HS-27A (cell line): ENCODE results near the gene LOC128125822.
"Not testable (repeated sequence)": the region's sequence is repeated elsewhere in the genome, so short reads cannot be mapped to it uniquely, and the experiment has no call there.

ENCODE experiments used
- DNase-seq: peaks from one replicate; pipeline ENCODE4 v3.0.0-alpha.2; 2012; ENCODE audit warnings: low read depth, missing footprints

Gene LOC128125822

DNA sequence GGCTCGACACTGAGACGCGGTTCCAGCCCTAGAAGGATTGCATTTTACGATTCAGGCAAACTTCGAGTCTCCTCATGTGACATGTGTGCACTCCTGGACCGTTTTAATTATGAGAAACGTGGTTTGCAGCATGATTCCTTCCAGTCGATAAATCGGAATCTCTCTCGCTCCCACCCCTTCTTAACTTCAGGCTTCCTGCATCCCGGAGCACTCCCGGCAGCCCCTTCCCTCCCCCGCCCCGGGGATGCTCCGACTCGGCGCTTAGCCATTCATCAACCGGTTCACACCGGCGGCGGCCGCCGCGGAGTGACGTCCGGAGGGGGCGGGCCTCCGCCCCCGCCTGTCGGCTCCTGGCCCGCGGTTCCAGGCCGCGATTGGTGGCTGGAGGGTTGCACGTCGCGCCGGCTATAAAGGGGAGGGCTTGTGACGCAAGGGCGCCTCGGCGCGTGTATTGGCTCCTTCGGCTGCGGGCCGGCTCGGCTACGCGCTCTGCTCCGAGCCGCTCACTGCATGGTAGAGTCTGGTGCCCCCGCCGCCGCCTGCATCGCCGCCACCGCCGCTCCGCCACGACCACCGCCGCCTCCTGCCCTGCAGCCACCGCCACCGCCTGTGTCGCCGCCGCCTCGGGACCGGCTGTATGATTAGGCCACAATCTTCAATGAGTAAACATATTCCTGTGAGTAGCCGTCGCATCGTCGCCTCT is at the start of gene LOC128125822, which contains the start of gene PTP4A1:
Gene LOC128125822 (plus strand): TSS at position 437 of the 703 bp plus-strand sequence.
Gene PTP4A1 (plus strand): TSS at position 437 of the 703 bp plus-strand sequence. CDS start 4,401 bp downstream, outside the sequence.
- DNase-seq = peak; percentile 66

DNA sequence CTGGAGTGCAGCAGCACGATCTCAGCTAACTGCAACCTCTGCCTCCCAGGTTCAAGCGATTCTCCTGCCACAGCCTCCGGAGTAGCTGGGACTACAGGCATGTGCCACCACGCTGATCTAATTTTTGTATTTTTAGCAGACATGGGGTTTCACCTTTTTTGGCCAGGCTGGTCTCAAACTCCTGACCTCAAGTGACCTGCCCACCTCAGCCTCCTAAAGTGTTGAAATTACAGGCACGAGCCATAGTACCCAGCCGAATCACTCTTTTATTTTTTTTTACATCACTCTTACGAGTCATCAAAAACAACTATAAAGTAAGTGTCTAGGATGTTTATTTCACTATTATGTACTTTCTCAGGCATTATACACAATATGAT is 49.4 kb upstream of the LOC128125822 start:
- not testable (repeated sequence) for DNase-seq

DNA sequence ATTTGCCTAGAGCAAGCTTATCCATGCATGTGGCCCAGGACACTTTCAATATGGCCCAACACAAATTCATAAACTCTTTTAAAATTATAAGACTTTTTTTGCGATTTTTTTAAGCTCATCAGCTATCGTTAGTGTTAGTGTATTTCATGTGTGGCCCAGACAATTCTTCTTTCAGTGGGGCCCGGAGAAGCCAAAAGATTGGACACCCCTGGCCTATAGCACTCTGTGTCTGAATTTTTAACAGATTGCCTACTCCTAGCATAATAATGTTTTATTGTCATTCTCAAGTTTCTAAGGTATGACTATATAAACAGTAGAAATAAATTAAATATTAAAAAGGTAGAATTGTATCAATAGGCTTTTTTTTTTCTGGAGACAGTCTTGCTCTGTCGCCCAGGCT is 48.6 kb upstream of the LOC128125822 start:
- DNase-seq = no peak

DNA sequence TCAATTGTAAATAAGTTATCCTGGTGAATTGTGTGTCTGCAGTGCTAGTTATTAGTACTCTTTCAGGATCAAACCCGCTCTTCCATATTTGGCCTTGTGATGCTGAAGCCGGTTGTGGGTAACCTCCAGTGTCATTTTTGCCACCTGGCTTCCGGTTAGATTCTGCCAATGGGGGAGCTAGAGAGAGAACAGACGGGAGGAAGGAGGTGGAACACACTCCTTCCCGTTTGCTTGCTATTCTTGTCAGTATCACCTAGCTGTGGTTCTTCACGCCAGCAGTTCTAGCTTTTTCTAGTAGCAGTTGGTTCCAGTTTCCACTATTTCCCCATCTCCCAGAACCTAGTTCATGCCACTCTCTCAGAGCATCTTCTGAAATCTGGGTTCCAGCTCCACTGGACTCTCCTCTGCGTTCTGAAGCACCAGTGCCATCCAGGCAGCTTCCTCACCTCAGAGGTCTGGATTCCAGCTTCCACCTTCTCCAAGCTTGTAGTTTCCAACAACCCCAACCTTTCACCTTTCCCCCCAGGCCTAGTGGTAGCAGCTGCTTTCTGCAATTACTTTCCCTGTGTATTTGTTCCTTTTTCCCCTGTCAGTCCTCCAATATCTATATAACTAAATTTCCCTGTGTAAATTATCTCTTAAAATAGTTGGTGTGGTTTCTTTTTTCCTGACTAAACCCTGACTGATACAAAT is 46.9 kb upstream of the LOC128125822 start:
- no peak for DNase-seq

DNA sequence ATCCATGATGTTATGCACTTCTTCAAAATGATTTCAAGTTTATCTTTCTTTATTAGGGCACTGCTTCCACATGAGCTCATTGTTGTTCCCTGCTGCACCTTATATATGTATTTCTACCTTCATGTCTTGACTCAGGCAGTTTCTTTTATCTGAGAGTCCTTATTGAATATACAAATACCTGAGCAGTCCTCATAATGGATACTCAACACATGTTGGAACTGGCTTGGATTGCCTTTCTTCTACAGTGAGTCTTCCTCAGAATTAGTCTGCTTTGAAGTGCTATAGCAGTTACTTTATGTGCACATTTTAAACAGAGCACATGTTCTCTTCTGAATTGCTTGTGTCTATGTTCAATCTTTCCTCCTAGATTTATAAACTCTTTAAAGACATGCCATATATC is 45.3 kb upstream of the LOC128125822 start:
- no peak for DNase-seq

DNA sequence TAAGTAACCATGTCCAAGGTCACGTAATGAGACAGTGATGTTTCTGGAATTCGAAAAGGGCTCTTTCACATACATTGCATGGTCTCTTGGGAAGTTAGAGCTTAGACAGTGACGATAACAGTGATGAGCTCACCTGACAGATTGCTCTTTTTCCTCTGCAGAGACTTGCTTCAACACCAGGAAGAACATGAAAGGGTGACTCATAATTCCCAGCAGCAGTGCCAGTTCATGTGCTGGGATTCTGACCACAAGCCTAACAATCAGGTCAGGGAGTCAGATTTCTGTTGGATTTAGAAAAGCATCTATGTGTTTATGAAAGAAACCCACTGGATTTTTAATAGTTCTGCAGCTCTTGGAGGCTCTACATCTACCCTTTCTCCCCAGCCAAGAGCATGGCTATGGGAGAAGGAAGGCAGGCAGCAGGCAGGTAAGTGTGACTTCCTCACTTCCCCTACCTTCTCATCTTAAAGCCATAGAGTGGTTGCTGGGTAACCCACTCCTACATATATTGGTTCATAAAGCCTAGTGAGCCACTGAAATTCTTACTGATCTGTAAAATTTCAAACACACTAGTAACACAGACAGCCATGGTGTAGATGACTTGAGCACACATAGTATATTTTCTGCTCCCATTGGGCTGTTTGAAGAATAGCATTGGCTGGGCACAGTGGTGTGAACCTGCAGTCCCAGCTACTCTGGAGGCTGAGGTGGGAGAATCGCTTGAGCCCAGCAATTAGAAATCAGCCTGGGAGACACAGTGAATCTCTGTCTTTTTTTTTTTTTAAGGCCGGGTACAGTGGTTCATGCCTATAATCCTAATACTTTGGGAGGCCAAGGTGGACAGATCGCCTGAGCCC is 44.4 kb upstream of the LOC128125822 start:
- DNase-seq = peak; percentile 31

DNA sequence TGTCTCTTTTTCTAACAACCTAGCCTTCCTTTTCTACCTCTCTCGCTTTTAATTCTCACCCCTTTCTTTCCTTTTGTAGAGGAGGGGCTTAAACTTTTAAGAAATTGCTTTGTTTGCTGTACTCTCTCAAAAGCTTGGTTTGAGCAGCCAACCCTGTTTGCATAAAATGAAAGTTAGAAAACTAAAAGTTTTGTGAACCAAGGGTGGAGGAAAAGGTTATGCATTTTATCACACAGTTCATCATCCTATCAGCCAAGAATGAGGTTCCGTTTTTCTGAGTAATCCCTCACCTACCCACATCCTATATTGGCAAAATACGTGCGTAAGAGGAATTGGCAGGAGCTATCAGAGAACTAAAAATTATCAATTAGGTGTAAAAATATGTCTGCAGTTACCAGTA is 42.8 kb upstream of the LOC128125822 start:
- DNase-seq = no peak

DNA sequence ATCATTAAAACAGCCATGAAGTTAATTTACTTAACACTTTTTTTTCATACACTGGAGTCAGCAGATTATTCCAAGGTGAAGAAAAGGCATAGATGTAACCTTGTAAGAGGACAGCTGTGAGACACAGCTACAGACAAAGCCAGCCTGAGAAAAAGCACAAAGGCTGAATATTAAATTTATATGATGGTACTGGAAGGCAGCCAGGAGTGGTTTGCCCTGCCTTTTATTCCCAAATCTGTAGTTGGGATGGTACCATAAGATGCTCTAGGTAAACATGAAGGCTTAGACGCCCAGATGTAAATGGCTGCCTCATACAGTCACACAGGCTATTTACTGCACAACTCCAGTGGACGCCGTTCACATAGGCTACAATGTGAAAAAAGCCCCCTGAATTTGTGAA is 42.1 kb upstream of the LOC128125822 start:
- no peak for DNase-seq

DNA sequence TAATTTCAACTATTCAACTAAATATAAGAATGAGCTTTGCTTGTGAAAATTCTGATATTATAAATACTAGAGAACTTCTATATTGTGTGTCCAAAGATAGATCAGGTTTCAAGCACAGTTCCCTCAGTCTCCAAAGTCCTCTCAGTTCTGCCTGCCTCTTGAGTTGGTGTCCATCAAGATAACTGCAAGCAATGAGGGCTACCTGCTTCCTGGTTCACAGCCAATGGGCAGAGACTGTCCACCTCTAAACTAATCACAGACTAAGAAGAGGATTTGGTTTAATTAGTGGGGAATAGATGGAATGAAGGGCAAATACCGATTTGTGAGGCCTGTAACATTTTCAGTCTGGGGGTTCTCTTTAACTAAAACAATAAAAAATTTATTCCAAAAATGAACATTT is 41.3 kb upstream of the LOC128125822 start:
- DNase-seq = no peak

DNA sequence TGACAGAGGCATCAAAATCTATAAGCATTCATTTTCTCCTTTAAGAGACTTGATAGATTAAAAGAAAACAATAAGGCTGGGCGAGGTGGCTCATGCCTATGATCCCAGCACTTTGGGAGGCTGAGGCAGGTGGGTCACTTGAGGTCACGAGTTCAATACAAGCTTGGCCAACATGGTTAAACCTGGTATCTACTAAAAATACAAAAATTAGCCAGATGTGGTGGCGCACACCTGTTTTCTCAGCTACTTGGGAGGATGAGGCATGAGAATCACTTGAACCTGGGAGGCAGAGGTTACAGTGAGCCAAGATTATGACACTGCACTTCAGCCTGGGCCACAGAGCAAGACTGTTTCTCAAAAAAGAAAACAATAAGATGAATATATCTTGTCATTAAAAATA is 39.3 kb upstream of the LOC128125822 start:
- DNase-seq = no peak

DNA sequence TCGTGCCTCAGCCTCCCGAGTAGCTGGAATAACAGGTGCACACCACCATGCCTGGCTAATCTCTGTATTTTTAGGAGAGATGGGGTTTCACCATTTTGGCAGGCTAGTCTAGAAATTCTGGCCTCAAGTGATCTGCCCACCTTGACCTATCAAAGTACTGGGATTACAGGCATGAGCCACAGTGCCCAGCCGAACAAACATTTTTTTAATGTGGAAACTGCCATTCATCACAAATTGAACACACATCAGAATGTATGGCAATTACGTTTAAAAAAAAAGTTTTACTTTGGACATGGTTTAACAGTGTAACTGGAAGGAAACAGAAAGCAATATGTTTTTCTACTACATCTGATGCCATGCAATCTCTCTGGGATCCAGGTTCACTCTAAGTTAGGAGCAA is 38.3 kb upstream of the LOC128125822 start:
- no peak for DNase-seq

DNA sequence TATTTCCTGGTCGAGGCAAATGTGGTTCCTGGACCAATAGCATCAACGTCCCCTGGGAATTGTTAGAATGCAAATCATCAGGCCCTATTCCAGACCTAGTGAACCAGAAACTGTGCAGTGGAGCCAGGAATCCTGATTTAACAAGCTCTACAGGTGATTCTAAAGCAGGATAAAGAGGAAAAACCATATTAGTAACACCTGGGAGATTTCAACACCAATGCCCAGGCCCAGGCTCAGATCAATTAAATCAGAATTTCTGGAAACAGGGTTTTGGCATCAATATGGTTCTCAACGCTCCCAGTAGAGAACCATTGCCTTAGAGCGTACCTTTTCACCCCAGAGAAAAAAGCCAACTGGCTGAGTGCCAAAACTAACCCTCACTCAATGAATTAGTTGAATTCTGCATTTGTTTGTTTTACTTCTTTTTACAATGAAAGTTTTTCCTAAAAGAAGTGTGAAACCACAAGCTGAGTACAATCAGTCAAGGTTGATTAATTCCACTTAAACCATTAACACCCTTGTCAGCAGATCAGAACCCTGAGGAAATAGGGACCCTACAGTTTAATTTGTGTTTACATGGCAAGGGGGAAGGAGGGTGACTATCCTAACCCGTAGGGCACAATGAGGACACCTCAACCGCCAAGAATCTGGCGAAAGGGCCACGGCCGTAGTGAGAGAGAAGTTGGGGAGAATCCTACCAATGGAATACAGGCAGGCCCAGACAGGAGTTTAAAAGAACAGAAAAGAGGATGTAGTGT is 34.9 kb upstream of the LOC128125822 start:
- no peak for DNase-seq

DNA sequence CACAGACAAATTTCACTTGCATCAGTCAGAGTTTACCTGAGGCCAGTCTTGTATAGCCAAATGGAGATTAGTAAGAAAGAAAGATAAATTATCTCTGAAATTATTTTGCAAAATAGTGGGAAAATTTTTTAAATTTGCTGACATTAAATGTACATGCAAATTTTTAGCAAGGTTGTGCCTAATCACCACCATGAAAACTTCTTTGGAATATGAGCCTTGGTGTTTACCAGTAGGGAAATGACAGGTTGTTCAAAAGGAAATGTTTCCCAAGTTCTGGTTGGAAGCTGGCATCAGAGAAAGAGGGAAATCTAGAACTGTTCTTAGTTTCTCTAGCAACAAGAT is 34.4 kb upstream of the LOC128125822 start:
- DNase-seq = no peak

DNA sequence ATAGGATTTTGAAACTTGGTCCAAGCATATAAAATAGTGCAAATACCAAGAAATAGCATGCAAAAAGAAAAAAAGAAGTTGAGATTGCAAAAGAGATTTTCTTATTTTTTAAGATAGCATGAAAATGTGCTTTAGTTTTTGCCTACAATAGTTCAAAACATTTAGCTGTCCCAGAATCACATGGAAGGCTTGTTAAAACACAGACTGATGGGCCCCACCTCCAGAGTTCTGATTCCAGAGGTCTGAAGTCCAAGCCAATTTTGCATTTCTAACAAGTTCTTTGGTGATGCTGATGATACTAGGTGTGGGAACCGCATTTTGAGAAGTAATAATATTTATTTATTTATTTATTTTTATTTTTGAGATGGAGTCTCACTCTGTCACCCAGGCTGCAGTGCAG is 33.7 kb upstream of the LOC128125822 start:
- no peak for DNase-seq

DNA sequence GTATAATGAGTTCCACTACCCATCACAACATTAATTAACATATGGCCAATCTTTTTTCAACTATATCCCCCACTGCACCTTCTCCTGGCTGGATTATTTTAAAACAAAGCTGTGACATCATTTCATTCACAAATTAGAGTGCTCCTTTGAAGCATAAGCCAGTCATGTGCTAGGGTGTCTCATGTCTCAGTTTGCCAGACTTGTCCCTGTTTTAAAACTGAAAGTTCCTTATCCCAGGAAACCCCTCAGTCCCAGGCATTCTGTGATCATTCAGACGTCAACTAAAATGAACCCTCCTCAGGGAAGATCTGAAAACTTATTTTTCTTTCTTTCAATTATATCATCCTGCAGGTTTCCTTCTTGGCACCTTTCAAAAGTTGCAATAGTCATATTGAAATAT is 29.3 kb upstream of the LOC128125822 start:
- no peak for DNase-seq

DNA sequence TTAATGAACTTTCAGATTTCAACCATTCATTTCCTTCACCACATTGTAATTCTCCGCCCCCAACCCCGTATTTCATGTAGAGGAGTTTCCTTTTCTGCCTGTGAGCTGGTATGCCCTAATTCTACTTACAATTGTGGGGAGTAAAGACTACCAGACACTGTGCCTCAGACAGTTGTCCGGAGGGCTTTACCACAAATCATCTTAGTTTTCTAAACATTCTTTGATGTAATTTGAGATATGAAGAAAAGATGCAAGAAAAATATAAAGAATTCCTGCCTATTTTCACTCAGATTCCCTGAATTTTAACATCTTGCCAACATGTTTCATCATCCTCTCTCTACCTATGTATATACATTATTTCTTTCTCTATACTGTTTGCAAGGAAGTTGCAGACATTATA is 28.3 kb upstream of the LOC128125822 start:
- no peak for DNase-seq

DNA sequence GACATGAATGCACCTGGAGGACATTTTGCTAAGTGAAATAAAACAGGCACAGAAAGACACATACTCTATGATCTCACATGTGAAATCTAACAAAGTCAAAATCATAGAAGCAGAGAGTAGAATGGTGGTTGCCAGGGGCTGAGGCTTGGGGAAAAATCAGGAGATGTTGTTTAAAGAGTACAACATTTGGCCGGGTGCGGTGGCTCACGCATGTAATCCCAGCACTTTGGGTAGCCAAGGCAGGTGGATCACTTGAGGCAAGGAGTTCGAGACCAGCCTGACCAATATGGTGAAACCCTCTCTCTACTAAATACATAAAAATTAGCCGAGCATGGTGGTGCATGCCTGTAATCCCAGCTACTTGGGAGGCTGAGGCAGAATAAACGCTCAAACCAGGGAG is 26.0 kb upstream of the LOC128125822 start:
- no peak for DNase-seq

DNA sequence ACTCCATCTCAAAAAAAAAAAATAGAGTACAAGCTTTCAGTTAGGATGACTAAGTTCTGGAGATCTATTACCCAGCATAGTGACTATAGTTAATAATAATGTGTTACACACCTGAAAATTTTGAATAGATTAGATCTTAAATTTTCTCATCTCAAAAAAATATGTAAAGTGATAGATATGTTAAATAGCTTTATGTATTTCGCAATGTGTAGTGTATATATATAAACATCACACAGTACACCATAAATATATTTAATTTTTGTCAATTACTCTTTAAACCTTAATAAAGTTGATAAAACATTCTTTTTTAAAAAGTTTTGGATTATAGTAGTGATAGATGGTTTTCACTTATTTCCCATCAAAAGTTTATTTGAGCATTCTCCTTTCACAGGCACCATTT is 25.6 kb upstream of the LOC128125822 start:
- DNase-seq = no peak

DNA sequence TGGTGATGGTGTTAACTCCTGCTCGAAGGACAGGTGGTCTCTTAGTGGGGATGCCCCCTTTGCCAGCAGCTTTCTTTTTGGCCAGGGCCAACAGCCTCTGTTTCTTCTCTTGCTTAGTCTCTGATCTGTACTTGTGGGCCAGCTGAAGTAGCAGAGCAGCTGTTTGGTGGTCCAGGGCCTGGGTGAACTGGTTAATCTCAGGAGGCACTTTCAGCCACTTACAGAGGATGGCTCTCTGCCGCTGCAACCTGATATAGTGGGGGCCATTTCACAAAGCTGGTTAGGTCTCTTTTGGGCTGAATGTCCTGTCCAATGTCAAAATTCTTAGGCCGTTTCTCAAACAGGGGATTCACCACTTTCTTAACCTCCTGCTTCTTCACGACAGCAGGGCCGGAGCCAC is 23.2 kb upstream of the LOC128125822 start:
- DNase-seq = no peak

DNA sequence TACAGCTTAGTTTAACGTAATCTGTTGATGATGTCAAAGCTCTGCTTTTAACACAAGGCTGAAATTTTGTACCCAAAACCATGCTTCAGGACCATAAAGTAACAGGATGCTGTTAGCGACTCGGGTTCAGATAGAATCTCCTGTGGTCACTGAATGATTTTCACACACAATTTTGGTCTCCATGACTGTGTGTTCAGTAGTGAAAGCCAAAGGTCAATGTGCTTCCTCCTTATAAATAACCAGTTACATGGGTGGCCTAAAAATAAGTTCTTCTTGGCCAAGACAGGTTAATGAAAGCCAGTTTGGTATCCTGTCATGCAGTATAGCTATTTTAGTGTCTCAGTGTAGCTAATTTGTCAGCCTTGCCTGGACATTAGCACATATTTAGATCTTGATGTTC is 19.1 kb upstream of the LOC128125822 start:
- no peak for DNase-seq

DNA sequence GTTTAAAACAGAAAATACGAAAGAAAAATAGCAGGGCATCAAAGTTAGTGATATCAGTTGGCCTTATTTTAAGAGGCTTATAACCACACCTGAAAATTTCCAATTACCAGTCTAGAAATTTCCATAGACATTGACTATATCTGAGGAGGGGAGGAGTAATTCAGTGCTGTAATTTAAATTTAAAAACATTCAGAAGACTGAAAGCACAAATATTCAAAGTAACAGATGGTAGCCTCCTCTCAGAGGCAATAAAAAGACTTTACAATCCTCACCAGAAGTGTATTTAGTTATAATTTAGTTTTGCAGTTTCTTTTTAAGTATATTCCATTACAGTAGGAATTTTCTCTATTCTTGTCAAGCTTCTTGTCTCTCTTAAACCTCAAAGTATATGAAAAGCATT is 18.4 kb upstream of the LOC128125822 start:
- DNase-seq = no peak

DNA sequence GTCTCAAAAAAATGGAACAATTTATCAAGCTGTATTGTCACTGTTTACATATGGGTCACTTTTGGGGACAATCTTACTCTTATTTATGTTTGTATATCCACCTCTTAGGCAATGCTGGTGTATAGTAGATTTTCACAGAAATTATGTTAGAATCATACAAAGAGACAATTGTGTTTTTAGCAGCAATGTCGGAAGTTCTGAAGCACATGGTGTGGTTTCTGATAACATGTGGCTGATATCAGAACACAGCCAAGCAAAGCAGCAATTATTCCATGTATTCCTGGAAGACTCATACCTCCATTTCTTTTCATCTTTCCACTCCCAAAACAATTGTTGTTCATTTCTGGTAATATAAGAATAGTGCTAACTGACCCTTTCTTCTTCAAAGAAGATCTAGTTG is 17.5 kb upstream of the LOC128125822 start:
- no peak for DNase-seq
